Activated CD8-positive, alpha-beta T cell treated with anti-CD3 and anti-CD28 coated beads for 36 hours (primary cell): Measurements from ENCODE around the gene DPPA2. TPM values are rescaled to one million over a fixed set of nuclear protein-coding genes. Genes with fewer than 3 reads are reported as not detected.

Experiments used
- ATAC-seq: fragments of 200-7000 bp; cut with Tn5 transposase; one replicate; pipeline ENCODE4 v1.10.0; 2021; ENCODE audit warnings: mild to moderate bottlenecking, moderate library complexity
- CTCF ChIA-PET: fragments of 350-600 bp; sonication (Branson Sonifier 250); formaldehyde crosslinking; loops from one replicate; lab custom pipeline; 2021; ENCODE audit warnings: antibody characterized with exemption; lab: Charles Lee
- POLR2A ChIA-PET: fragments of 350-600 bp; sonication (Branson Sonifier 250); formaldehyde crosslinking; loops from one replicate; lab custom pipeline; 2021; ENCODE audit warnings: antibody characterized with exemption; lab: Charles Lee
- DNase-seq: peaks from one replicate; pipeline ENCODE4 v3.0.0-alpha.2; 2020
- H3K27ac Mint-ChIP-seq: one replicate; pipeline ENCODE4 v1.8.0; 2021; ENCODE audit warnings: mild to moderate bottlenecking, mixed read lengths
- H3K27me3 Mint-ChIP-seq: one replicate; pipeline ENCODE4 v1.8.0; 2021; ENCODE audit warnings: mixed read lengths
- H3K36me3 Mint-ChIP-seq: one replicate; pipeline ENCODE4 v1.8.0; 2021; ENCODE audit warnings: low read depth, mixed read lengths
- H3K4me1 Mint-ChIP-seq: one replicate; pipeline ENCODE4 v1.8.0; 2021; ENCODE audit warnings: low read depth, mixed read lengths
- H3K4me3 Mint-ChIP-seq: one replicate; pipeline ENCODE4 v1.8.0; 2021; ENCODE audit warnings: mild to moderate bottlenecking, moderate library complexity, mixed read lengths
- H3K9me3 Mint-ChIP-seq: one replicate; pipeline ENCODE4 v1.8.0; 2021; ENCODE audit warnings: mixed read lengths
- CTCF ChIP-seq: fragments of 200-600 bp; IDR thresholded peaks from one replicate; pipeline ENCODE4 v1.8.0; 2022; ENCODE audit warnings: antibody characterized with exemption, mild to moderate bottlenecking
- intact Hi-C: fragments of 100-400 bp; cut with micrococcal nuclease; formaldehyde crosslinking; loops from one replicate; pipeline ENCODE4 v1.10.0; 2022
- total RNA-seq, 2 experiments: library from RNA; stranded (reverse); gene quantifications; one replicate each; pipeline ENCODE4 v1.2.3, GENCODE V29; 2021

The DPPA2 gene
- total RNA-seq, 2 experiments from 2014 or later = not detected

- Mint-ChIP-seq H3K9me3 (no peaks in the 10 kb centered on the region), H3K4me3 (no peak overlapping the region), H3K27me3 (peaks cover 1% of the 10 kb centered on the region), H3K36me3 (no peaks in the 10 kb centered on the region), H3K4me1 (no peaks in the 10 kb centered on the region), H3K27ac (no peak overlapping the region)
- TF ChIP-seq CTCF = no peak
- CTCF ChIA-PET = interaction anchor here (0.8 kb wide), 1 partner anchor 322 kb away, joined by 3 read pairs; no protein-coding TSS in a partner anchor
- DNase-seq (no peak), ATAC-seq (no peak)
- POLR2A ChIA-PET = interaction anchor here (0.6 kb wide), 1 partner anchor 82 kb away, joined by 4 read pairs; no protein-coding TSS in a partner anchor
- intact Hi-C loops = no loop called here
These were observed 29.8 kb upstream of the DPPA2 start for GRCh38 chr3:109346099-109346498.

DNA sequence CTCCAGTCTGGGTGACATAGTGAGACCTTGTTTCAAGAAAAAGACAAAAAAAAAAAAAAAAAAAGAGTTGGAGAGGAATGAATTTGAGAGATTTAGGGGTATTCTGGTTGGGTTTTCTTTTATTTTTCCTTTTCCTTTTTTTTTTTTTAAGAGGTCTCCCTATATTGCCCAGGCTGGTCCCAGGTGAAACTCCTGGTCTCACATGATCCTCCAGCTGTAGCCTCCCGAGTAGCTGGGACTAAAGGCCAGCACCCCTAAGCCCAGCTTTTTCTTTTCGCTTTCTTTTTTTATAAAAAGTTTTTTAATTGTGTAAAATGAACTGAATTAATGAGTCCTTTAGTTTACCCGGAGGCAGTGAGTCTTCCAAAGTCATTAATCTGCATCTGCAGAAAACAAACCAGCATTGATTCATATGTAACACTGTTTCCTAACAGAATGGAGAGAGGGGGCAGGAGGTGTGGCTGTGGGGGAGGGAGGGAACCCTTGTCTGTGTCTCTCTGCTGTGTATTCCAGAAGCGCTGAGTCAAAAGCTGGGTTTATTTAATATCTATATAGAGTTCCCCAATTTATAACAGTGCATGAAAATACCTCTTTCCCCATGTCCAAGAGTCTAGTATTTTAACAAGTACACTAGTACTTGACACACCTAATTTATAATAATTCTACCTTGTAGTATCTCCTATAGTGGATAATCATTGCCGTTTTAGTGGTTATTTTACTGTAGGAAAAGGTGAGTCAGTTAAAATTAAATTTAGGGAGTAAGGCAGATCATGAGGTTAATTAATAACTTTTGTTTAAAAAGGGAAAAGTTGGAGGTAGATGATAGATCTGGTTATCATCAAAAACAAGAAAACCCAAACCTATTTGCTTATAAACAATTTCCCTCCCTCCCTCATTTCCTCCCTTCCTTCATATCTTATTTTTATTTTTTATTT lies 23.7 kb upstream of the DPPA2 start:
- Mint-ChIP-seq H3K9me3 (peaks cover 2% of the 10 kb centered on the region), H3K36me3 (peaks cover 4% of the 10 kb centered on the region), H3K4me1 (peaks cover 13% of the 10 kb centered on the region), H3K27ac (no peak overlapping the region), H3K27me3 (peaks cover 26% of the 10 kb centered on the region), H3K4me3 (no peak overlapping the region)
- no peak for TF ChIP-seq CTCF
- DNase-seq (no peak), ATAC-seq (no peak)
- CTCF ChIA-PET = no interaction called here
- POLR2A ChIA-PET = no interaction called here
- intact Hi-C loops = no loop called here

GRCh38 chr3:109339197-109339596 lies 22.9 kb upstream of the DPPA2 start:
- intact Hi-C loops = no loop called here
- Mint-ChIP-seq H3K36me3 (peaks cover 4% of the 10 kb centered on the region), H3K9me3 (peaks cover 2% of the 10 kb centered on the region), H3K4me3 (no peak overlapping the region), H3K27me3 (peaks cover 30% of the 10 kb centered on the region), H3K4me1 (peaks cover 13% of the 10 kb centered on the region), H3K27ac (no peak overlapping the region)
- CTCF ChIA-PET = no interaction called here
- ATAC-seq = no peak
- POLR2A ChIA-PET = no interaction called here
- DNase-seq = no peak
- TF ChIP-seq CTCF = no peak

- POLR2A ChIA-PET = no interaction called here
- Mint-ChIP-seq H3K27ac (no peak overlapping the region), H3K27me3 (peaks cover 31% of the 10 kb centered on the region), H3K4me1 (peaks cover 13% of the 10 kb centered on the region), H3K9me3 (peaks cover 2% of the 10 kb centered on the region), H3K36me3 (peaks cover 4% of the 10 kb centered on the region), H3K4me3 (no peak overlapping the region)
- CTCF ChIA-PET = interaction anchor here (0.7 kb wide), 1 partner anchor 54 kb away, joined by 3 read pairs; no protein-coding TSS in a partner anchor
- no peak for ATAC-seq
- no peak for DNase-seq
- intact Hi-C loops = no loop called here
- TF ChIP-seq CTCF = no peak
These were observed 22.0 kb upstream of the DPPA2 start for GRCh38 chr3:109338322-109338721.

GRCh38 chr3:109337393-109337792 lies 21.1 kb upstream of the DPPA2 start, which contains the start of gene DPPA4:
Gene DPPA4, minus strand, starts transcription at chr3:109337546. Its CDS starts 29 bp downstream, at chr3:109337517.
- DNase-seq = no peak
- H3K4me1 Mint-ChIP-seq = peaks cover 13% of the 10 kb centered on the region
- TF ChIP-seq CTCF = no peak
- H3K4me3 Mint-ChIP-seq = peak within 1 kb of the TSS; percentile 73
- H3K9me3 Mint-ChIP-seq = peaks cover 2% of the 10 kb centered on the region
- intact Hi-C loops = no loop called here
- POLR2A ChIA-PET = no interaction called here
- H3K27me3 Mint-ChIP-seq = peaks cover 30% of the 10 kb centered on the region
- no peak for ATAC-seq
- peaks cover 4% of the 10 kb centered on the region for H3K36me3 Mint-ChIP-seq
- CTCF ChIA-PET = interaction anchor here (0.7 kb wide), 1 partner anchor 53 kb away, joined by 3 read pairs; no protein-coding TSS in a partner anchor
- H3K27ac Mint-ChIP-seq = no peak within 1 kb of the TSS
